Stimulated activated CD4-positive, alpha-beta T cell treated with anti-CD3 and anti-CD28 coated beads, Interleukin-12 subunit alpha, Interleukin-12 subunit beta, amount 100 ng/mL, for 4 hours (primary cell): Measurements from ENCODE around the gene PHF1.

ENCODE experiments used
- DNase-seq: peaks from one replicate; pipeline ENCODE4 v3.0.0-alpha.2; 2020

The PHF1 gene

DNA sequence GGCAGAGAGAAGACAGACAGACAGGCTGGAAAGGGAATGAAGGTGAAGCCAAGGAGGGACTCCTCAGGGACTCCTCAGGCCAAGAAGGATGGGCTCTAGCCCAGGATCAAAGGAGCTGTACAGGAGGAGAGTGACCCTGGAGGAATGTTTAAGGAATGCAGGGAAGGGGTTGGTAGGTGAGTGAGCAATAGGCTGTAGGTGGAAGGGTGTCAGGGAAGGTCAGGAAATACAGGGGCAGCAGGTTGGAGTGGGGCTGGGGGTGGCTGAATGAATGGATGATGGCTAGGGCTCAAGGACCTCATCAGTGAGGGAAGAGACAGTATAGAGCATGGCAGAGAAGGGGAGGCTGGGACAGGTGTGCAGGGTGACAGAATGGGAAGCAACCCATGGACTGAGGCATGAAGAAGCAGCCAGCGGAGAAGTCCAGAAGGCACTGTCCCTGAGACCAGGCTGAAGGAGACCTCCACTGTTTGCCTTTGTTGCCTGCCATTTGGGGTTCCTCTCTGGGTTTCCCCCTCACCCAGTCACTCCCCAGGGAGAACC lies 22.3 kb downstream of the PHF1 start:
- DNase-seq: no peak

DNA sequence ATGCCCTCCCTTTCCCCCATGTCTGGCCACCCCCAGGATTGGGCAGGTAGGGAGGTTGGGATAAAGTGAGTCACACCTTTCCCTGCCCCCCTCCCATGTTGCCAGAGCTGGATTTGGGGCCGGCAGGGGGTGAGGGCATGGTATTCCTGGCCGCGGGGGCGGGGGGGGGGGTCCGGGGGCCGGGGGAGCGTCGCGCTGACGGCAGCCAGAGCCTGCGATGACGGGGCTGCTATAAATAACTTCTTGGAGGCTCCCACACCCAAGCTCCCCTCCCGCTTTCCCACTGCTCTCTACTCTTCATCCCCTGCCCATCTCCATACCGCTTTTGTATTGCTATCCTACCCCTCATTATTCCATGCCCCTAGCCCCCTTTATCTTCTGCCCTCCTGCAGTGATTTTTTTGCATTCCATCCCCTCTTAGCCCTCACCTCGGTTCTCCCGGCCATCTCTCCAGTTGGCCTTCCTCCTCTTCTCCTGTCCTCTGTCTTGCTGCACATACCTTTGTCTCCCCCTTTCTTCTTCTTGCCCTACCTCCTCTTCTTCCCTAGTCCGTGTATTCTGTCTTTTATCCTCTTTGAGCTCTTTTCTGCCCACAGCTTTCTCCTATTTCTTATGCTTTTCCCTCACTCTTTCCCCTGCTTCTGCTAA lies 22.9 kb downstream of the PHF1 start:
- DNase-seq: no peak

DNA sequence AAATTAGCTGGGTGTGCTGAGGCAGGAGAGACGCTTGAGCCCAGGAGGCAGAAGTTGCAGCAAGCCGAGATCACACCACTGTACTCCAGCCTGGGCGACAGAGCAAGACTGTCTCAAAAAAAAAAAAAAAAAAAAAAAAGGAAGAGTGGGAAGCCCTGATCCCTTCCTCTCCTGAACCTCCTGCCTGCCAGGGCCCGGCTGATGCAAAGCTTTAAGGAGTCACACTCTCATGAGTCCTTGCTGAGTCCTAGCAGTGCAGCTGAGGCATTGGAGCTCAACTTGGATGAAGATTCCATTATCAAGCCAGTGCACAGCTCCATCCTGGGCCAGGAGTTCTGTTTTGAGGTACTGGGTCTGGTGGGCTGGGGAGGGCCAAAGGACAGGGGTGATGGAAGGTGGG lies 24.1 kb downstream of the PHF1 start:
- DNase-seq: no peak

DNA sequence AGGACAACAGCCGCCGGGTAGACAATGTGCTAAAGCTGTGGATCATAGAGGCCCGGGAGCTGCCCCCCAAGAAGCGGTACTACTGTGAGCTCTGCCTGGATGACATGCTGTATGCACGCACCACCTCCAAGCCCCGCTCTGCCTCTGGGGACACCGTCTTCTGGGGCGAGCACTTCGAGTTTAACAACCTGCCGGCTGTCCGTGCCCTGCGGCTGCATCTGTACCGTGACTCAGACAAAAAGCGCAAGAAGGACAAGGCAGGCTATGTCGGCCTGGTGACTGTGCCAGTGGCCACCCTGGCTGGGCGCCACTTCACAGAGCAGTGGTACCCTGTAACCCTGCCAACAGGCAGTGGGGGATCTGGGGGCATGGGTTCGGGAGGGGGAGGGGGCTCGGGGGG lies 26.9 kb downstream of the PHF1 start:
- no peak for DNase-seq

DNA sequence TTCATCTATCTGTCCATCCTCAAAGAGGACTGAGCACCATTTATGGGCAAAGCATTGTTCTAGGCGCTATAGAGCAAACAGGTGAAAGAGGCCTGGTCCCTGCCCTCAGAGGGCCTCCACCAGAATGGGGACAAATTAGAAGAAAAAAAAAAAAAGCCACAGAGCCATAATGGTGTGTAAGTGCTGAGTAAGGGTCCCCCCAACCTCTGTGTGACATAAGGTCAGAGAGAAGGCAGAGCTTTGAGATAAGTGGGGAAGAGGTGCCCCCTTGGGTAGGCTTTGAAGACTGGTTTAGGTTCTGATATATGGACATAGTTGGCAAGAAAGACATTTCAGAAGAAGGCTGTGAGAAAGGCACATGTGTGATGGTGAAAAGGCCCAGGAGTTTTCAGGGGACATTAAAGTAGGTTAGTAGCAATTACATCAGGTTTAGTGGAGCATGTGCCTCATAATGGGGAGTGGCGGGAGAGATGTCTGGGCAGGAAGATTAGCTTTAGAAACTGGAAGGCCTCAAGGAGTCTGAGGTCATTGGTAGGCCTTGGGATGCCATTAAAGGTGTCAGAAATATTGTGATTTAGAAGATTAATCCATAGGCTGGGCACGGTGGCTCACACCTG lies 28.3 kb downstream of the PHF1 start:
- no peak for DNase-seq

DNA sequence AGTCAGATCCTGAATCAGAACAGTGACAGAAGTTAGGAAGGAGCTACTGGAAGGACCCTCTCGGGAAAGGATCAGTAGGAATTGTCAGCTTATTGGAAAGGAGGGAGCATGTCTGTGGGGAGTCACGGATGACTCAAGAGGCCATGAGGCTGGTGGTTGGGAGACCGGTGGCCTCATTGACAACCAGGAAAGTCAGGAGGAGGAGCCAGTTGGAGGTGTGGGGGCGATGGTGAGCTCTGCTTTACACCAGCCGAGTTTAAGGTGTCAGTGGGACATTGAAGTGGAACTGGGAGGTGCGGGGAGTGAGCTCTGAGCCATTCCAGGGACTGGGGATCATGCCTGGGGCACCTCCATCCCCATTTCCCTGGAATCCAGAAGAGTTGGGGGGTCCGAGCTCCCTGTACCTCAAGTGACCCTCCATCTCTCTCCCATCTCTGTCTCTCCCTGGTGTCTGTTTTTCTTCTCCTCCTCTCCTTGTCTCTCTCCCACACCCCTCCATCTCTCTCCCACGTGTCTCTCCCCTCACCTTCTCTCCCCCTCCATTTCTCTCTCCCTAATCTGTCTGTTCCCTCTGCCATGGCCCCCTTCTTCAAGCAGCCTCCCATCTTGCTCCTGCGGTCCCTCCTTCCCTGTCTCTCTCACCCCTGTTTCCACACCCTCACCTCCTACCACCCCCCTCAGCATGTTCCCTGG lies 29.3 kb downstream of the PHF1 start:
- DNase-seq: no peak

DNA sequence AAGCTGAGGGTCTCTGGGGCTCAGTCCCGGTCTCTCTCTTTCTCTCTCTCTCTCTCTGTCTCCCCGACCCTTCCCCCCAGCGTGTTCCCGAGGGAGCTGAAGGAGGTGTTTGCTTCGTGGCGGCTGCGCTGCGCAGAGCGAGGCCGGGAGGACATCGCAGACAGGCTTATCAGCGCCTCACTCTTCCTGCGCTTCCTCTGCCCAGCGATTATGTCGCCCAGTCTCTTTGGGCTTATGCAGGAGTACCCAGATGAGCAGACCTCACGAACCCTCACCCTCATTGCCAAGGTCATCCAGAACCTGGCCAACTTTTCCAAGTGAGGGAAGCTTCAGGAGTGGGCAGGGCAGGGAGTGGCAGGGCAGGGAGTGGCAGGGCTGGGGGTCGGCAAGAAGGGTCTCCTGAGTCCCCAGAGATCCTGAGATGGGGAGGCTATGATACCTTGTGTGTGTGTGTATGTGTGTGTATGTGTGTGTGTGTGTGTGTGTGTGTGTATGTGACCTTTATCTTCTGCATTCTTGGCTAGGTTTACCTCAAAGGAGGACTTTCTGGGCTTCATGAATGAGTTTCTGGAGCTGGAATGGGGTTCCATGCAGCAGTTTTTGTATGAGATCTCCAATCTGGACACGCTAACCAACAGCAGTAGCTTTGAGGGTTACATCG lies 30.0 kb downstream of the PHF1 start:
- no peak for DNase-seq

DNA sequence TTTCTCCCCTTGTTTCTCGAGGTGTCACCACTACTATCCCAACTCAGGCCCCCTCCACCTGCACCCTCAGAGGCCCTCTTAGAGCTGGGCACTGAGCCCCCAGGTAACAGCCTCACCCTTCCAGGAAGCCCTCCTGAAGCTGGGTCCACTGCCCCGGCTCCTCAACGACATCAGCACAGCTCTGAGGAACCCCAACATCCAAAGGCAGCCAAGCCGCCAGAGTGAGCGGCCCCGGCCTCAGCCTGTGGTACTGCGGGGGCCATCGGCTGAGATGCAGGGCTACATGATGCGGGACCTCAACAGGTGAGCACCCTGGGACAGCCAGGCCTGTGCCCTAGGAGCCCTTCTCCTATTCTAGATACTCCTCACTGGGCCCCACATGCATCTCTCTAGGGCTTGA lies 30.6 kb downstream of the PHF1 start:
- no peak for DNase-seq

DNA sequence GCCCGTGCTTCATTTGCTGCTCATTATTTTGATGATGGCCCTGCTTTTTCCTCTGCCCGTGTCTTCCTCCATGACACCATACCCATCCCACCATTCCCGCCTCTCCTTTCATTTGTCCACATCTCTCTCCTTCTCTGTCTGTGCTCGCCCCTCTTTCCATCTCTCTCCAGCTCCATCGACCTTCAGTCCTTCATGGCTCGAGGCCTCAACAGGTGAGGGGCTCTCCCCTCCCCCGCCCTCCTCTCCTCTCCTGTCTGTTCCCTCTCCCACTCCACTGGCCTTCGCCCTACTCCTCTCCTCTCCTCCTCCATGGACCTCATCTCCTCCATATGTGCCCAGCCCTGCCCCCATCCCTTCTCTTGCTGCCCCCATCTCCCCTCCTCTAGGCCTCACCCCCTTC lies 31.5 kb downstream of the PHF1 start:
- DNase-seq: no peak

DNA sequence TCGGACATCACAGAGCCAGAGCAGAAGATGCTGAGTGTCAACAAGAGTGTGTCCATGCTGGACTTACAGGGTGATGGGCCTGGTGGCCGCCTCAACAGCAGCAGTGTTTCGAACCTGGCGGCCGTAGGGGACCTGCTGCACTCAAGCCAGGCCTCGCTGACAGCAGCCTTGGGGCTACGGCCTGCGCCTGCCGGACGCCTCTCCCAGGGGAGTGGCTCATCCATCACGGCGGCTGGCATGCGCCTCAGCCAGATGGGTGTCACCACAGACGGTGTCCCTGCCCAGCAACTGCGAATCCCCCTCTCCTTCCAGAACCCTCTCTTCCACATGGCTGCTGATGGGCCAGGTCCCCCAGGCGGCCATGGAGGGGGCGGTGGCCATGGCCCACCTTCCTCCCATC lies 32.2 kb downstream of the PHF1 start:
- DNase-seq: no peak

DNA sequence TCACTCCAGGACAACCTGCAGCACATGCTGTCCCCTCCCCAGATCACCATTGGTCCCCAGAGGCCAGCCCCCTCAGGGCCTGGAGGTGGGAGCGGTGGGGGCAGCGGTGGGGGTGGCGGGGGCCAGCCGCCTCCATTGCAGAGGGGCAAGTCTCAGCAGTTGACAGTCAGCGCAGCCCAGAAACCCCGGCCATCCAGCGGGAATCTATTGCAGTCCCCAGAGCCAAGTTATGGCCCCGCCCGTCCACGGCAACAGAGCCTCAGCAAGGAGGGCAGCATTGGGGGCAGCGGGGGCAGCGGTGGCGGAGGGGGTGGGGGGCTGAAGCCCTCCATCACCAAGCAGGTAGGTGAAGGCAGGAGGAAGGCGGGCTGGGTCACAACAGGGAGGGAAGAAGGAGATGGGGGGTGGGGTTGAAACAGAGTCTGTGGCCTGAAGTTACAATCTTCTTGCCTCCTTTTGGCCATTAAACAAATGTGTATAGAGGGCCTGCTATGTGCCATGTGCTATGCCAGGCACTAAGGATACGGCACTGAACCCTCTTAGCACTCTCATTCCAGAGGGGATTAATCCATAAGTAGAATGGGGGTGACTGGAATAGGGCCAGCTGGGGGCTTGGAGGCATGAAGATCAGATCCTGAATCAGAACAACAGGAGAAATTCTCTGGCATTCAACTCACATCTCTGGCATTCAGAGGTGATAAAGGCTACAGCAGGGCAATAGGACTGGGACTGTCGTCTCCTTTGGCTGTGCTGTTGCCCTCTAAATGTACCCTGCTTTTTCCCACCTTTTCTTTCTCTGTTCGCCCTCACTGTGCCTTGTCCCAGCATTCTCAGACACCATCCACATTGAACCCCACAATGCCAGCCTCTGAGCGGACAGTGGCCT lies 33.0 kb downstream of the PHF1 start:
- no peak for DNase-seq

DNA sequence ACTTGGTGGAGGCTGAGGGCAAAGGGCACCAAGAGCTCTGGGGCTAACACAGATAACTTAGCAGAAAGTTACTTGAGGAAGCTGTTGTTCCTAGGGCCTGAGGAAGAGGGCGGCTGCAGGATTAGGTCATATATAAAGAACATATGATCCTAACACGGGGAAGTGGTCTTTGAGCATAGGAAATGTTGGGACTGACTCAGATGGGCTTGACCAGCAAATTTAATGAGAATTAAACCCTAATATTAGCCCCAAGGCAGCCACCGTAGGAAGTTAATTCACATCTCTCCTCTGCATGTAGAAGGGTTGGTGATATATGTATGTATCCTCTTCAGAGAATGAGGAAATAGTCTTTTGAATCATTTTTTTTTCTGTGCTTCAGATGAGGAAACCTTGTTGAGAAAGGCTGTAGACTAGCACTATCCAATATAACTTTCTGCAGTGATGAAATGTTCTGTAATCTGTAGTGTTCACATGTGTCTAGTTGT lies 34.3 kb downstream of the PHF1 start:
- DNase-seq: no peak

DNA sequence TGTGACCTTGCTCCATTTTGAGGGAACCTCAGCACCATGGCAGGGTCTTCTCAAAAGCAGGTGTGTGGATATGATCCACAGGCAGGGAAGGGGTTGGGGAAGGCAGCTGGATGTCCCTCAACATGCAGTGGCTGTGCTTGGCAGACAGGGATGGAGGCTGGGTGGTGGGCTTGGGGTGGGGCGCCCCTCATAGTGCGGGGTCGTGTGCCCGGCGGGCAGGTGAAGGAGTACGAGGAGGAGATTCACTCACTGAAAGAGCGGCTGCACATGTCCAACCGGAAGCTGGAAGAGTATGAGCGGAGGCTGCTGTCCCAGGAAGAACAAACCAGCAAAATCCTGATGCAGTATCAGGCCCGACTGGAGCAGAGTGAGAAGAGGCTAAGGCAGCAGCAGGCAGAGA lies 35.5 kb downstream of the PHF1 start:
- no peak for DNase-seq

DNA sequence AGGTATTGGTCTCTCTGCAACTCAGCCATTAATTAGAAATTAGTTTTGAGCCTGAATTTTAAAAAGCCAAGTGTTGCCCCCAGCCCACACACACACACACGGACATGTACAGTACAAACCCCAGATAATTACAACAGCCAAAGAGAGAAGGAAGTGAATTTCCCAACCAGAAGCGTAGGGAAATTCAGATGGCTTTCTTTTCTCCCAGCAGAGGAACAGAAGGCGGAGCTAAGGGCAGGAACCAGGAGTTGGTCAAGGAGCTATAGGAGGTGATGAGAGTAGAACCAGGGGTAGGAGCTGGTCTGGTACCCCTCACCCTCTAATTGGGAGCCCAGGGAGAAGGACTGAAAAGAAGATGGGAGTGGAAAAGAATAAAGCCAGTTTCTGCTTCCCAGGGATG lies 39.6 kb downstream of the PHF1 start:
- no peak for DNase-seq

DNA sequence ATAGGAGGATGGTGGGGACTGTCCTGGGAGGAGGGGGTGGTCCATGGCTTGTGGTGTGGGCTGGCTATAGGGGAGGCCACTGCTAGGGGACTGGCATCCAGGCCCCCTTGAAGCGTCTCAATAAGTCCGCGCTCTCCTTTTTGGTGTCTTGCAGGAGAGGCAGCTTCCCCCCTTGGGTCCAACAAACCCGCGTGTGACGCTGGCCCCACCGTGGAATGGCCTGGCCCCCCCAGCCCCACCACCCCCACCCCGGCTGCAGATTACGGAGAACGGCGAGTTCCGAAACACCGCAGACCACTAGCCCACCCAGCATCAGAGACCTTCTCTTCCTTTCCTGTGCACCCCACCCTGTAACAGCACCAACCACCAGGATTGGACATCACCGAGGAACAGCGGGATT lies 40.8 kb downstream of the PHF1 start:
- DNase-seq: no peak

DNA sequence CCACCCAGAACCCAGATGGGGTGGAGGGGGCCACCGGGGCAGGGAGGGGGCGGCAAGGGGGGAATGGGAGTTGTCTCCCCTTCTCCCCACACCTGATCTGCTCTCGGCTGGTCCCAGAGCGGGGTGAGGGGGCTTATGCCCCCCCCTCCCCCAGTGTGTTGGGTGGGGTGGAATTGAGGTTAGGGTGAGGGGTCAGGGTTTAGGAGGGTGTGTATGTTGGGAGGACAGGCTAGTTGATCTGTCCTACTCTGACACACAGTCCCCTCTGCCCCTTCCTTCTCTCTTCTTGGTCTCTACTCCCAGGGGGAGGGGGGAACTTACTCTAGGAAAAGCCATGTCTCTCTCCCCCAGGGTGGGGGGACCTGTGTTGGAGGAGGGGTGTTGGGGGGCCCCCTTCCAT lies 41.7 kb downstream of the PHF1 start:
- no peak for DNase-seq

DNA sequence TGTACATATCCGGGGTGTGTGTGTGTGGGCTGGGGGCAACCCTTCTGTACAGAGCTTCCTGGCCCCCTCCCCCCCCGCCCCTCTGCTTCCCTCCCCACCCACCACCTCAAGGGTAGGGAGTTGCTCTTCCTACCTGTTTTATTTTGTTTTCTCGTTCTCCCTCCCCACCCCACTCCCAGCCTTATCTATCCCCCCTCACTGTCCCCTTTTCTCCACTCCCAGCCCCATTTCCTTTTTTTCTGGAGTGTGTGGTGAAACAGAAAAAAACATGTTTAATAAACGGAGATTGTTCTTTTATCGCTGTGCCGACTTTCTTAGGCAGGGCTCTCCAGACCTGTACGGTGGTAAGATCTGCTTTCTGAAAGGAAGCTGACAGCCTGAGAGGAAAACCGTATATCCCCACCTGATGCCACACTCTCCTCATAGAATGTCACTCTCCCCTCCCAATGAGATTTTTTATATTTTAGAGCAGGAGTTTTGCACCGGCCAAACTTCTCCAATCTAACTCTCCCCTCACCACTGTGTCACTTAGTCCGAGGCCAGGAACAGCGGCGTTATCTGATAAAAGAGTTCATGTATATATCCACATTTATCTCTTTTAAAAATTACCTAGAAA lies 42.7 kb downstream of the PHF1 start:
- DNase-seq: no peak

DNA sequence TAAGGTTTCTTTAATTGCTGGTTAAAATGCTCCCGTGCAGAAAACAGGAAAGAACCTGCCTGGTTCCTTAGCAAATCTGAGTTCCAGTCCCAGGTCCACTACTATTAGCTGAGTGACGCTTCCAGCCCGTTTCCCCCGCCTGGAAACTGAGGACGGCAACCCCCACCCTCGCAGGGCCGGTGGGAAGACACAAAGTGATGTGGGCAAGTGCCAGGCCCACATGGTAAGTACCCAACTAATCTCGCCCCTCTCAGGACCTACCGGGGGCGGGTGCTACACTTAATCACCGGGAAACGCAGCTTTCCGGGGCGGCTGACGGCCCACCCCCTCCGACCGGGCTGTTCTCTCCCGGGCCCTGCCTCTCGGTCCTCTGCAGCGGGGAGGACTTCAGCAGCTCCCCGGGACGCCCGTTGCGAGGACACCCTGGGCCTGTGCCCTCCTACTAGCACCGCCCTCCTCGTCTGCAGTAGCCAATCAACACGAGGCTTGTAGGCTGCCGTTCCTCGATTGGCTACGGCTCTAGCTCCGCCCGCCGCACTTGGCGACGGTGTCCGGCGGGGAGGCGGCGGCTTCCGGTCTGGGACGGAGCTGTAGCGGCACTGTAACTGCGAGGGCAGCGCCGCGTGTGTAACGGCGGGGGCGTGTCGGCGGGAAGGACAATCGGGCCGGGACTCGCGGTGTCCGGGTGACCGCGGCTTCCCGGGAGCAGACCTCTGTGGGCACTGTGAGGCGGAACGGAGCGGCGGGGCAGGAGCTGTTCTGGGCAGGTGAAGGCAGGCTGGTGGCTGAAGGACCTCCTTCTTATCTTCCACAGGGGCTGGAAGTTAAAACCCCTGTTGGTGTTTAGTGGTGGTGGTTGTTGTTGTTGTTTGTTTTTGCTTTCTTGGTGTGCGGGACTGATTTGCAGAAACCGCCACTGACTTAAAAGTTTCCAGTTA lies 43.5 kb downstream of the PHF1 start, which contains the start of gene ZBTB9:
Gene ZBTB9 (plus strand): TSS at position 568 of the 938 bp plus-strand sequence. CDS start 525 bp downstream, outside the sequence.
- DNase-seq: peak; percentile 89

DNA sequence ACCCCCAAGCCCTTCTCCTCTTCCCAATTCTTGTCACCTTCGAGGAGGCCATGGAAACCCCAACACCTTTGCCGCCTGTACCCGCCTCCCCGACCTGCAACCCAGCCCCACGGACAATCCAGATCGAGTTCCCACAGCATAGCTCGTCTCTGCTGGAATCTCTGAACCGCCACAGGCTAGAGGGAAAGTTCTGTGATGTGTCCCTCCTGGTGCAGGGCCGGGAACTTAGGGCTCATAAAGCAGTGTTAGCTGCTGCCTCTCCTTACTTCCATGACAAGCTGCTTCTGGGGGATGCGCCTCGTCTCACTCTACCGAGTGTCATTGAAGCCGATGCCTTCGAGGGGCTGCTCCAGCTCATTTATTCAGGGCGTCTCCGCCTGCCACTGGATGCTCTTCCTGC lies 44.2 kb downstream of the PHF1 start:
- DNase-seq: no peak

DNA sequence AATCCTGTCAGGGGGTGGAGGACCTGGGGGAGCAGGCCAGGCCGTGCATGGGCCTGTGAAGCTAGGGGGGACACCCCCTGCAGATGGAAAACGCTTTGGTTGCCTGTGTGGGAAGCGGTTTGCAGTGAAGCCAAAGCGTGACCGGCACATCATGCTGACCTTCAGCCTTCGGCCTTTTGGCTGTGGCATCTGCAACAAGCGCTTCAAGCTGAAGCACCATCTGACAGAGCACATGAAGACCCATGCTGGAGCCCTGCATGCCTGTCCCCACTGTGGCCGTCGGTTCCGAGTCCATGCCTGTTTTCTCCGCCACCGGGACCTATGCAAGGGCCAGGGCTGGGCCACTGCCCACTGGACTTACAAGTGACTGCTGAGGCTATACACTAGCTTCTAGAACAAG lies 45.3 kb downstream of the PHF1 start:
- DNase-seq: no peak

DNA sequence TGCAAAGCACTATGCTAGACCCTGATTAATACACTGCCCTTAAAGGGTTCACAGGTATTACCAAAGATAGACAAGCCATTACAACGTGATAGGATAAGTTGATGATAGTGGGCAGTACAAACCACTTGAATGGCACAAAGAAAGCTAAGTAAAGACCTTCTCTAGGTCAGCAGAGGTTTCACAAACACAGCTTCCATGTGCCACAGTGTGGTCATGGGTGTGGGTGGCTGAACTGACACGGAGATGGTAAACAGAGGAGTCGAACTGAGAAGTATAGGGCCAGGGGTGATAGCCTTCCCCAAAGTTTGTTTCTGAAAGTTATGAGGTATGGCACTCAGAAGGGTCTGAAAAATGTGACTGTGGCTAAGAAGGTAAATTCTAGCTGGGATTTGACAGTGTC lies 47.9 kb downstream of the PHF1 start:
- no peak for DNase-seq
